Measurements from ENCODE around the gene LPCAT3.

GRCh38 chr12:6998715-6999451 is 19.4 kb downstream of the LPCAT3 start:
- TF ChIP-seq CTCF (IDR thresholded peaks at IDR 0.05), result no peak
- no peak for TF ChIP-seq ZFX (IDR thresholded peaks at IDR 0.05; ENCODE audit: borderline replicate concordance)
